Prostate gland (tissue), 2 donors: ENCODE results near the gene PDE4D. TPM values are rescaled to one million over a fixed set of nuclear protein-coding genes. Genes with fewer than 3 reads are reported as not detected.
"Not testable (repeated sequence)": the region's sequence is repeated elsewhere in the genome, so short reads cannot be mapped to it uniquely, and the experiment has no call there.

Experiments used
- DNase-seq: peaks from one replicate; pipeline ENCODE4 v3.0.0-alpha.2; 2019; ENCODE audit warnings: low spot score
- H3K27ac ChIP-seq, 2 donors: fragments of 200-600 bp; sonication (generic); 2 replicates each; pipeline ENCODE4 v1.5.1; 2017 to 2019
- H3K27me3 ChIP-seq: fragments of 200-600 bp; sonication (generic); replicated peaks from 2 replicates; pipeline ENCODE4 v1.5.1; 2019; ENCODE audit not compliant: insufficient read depth
- H3K36me3 ChIP-seq, 2 donors: fragments of 200-600 bp; sonication (generic); 1 replicate in 1 of 2; 2 replicates in 1 of 2; pipeline versions ENCODE4 v1.5.1 to v1.8.1; 2017 to 2019
- H3K4me1 ChIP-seq: fragments of 200-600 bp; sonication (generic); replicated peaks from 2 replicates; pipeline ENCODE4 v1.5.1; 2019
- H3K4me3 ChIP-seq, 2 donors: fragments of 200-600 bp; sonication (generic); 2 replicates each; pipeline ENCODE4 v1.5.1; 2017 to 2019
- H3K9me3 ChIP-seq: fragments of 200-600 bp; sonication (generic); 2 replicates; pipeline ENCODE4 v1.5.1; 2017
- POLR2A ChIP-seq: fragments of 450-650 bp; IDR thresholded peaks from one replicate; pipeline ENCODE4 v1.6.1; 2016; ENCODE audit warnings: antibody characterized with exemption, mild to moderate bottlenecking
- POLR2AphosphoS5 ChIP-seq: sonication (generic); formaldehyde crosslinking; IDR thresholded peaks from one replicate; pipeline ENCODE4 v1.6.1; 2017; ENCODE audit warnings: antibody characterized with exemption
- WGBS: methylation state at CpG from one replicate; pipeline ENCODE4 v1.1.5; 2018; 5-methylcytosine and 5-hydroxymethylcytosine counted together
- intact Hi-C: fragments of 100-400 bp; cut with DNase I; formaldehyde crosslinking; loops from one replicate; pipeline ENCODE4 v1.14.2; 2022
- total RNA-seq, 2 donors: library from RNA; depleted of rRNA; stranded (reverse); fragments of >200 nt; gene quantifications; one replicate each; pipeline ENCODE4 v1.1.0, GENCODE V29; 2016
- TF ChIP-seq, protein P1 (sequence below), 4 experiments: fragments of 200-600 bp in 2 of 4; fragments of 450-650 bp in 2 of 4; sonication (generic) in 2 of 4; IDR thresholded peaks; 1 replicate in 3 of 4; 2 replicates in 1 of 4; pipeline ENCODE4 v1.5.1; 2016 to 2019; ENCODE audit warnings: antibody characterized with exemption in 4 of 4, mild to moderate bottlenecking in 2 of 4, moderate library complexity in 2 of 4

PDE4D gene
- total RNA-seq, 2 donors from 2014 or later: 64.2 to 75.6 TPM

DNA sequence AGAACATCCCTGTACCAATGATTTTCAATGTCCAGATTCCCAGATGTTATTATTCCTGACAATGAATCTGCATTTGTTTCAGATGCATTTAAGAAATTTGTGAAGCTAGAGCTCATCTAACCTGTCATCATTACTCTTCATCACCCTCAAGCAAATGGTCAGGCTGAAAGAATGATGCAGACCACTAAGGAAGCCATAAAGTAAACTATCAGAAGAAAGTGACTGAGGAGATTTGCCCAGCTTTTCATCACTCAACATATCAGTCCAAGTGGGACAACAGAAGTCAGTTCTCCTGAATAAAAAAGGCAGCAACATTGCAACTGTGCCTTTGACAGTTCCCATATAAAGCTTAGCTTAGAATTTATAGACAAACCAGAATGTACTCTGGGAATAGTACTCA is 419.9 kb downstream of the PDE4D start:
- Histone ChIP-seq H3K9me3 (no peaks in the 10 kb centered on the region), H3K27ac (no peak overlapping the region), H3K4me3 (no peak overlapping the region), H3K27me3 (no peaks in the 10 kb centered on the region), H3K4me1 (no peaks in the 10 kb centered on the region), H3K36me3 (no peaks in the 10 kb centered on the region)
- TF ChIP-seq POLR2AphosphoS5: no peak
- TF ChIP-seq POLR2A: no peak
- TF ChIP-seq, protein P1, sequence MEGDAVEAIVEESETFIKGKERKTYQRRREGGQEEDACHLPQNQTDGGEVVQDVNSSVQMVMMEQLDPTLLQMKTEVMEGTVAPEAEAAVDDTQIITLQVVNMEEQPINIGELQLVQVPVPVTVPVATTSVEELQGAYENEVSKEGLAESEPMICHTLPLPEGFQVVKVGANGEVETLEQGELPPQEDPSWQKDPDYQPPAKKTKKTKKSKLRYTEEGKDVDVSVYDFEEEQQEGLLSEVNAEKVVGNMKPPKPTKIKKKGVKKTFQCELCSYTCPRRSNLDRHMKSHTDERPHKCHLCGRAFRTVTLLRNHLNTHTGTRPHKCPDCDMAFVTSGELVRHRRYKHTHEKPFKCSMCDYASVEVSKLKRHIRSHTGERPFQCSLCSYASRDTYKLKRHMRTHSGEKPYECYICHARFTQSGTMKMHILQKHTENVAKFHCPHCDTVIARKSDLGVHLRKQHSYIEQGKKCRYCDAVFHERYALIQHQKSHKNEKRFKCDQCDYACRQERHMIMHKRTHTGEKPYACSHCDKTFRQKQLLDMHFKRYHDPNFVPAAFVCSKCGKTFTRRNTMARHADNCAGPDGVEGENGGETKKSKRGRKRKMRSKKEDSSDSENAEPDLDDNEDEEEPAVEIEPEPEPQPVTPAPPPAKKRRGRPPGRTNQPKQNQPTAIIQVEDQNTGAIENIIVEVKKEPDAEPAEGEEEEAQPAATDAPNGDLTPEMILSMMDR (IDR thresholded peaks at IDR 0.05): no peak
- DNase-seq: no peak
- intact Hi-C loops: no loop called here

DNA sequence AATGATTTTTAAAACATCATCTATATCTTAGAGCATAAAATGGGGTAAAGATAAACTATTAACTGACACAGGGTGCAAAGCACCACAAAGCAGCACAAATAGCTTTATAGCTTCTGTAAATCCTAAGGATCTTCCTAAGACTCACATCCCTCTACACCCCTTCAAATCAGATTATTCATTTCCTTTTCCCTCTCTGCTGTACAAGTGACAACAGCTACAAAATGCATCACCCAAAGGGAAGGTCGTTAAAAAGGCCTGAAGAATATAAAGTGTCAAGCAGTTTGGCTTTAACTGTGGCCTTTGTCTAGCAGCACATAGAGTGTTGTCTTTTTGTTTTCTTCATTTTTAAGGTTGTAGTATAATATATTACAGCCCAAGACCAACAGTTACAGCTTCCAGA is 422.1 kb downstream of the PDE4D start:
- Histone ChIP-seq H3K27ac (no peak overlapping the region), H3K9me3 (no peaks in the 10 kb centered on the region), H3K27me3 (no peaks in the 10 kb centered on the region), H3K4me3 (no peak overlapping the region), H3K4me1 (no peaks in the 10 kb centered on the region), H3K36me3 (no peaks in the 10 kb centered on the region)
- WGBS: 26% methylated on average over 1 of the region's 1 CpG
- intact Hi-C loops: no loop called here
- no peak for DNase-seq
- TF ChIP-seq POLR2AphosphoS5 (no peak), POLR2A (no peak)
- TF ChIP-seq, protein P1 (IDR thresholded peaks at IDR 0.05): no peak

DNA sequence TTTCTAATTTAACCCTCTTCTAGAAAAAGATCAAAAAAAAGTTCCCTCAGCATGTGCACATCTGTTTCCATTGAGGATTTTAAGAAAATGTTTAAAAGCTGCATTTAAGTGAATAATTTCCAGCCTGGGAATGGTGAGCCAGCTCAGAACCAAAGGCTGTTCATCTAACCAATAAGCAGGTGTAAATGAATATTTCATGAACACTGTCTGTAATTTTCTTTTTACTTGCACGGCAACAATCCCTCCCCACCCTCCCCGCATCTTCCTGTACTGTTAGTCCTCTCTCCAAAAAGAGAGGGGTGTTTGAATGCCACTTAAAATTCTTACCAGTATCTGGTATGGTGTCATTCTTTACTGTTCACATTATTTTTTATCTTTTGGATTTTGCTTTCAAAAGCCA is 425.6 kb downstream of the PDE4D start:
- Histone ChIP-seq H3K27ac (no peak overlapping the region), H3K4me1 (no peaks in the 10 kb centered on the region), H3K36me3 (no peaks in the 10 kb centered on the region), H3K4me3 (no peak overlapping the region), H3K27me3 (no peaks in the 10 kb centered on the region), H3K9me3 (no peaks in the 10 kb centered on the region)
- no peak for DNase-seq
- TF ChIP-seq, protein P1 (IDR thresholded peaks at IDR 0.05): no peak
- no peak for TF ChIP-seq POLR2A
- TF ChIP-seq POLR2AphosphoS5: no peak
- intact Hi-C loops: no loop called here
- WGBS: 92% methylated on average over 2 of the region's 2 CpGs

DNA sequence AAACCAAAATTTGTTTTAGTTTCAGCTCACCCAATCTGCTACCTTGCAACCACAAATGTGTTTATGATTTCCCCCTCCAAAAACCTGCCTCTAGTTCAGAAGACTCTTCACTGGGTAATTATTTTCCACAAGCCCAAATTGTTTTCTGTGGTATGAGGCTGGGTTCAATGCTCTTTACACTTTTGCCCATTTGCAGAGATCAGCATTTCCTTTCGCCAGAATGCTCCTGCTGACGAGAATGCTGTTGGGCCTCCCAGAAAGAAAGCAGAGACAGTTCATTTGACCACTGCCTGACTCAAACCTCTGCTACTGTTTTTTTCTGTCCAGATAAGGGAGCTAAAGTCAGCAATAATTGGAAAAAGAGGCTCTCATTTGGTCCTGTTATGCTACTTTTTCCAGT is 427.3 kb downstream of the PDE4D start:
- no peak for TF ChIP-seq POLR2A
- TF ChIP-seq, protein P1 (IDR thresholded peaks at IDR 0.05): no peak
- TF ChIP-seq POLR2AphosphoS5: no peak
- Histone ChIP-seq H3K4me3 (no peak overlapping the region), H3K27me3 (no peaks in the 10 kb centered on the region), H3K4me1 (no peaks in the 10 kb centered on the region), H3K9me3 (no peaks in the 10 kb centered on the region), H3K27ac (no peak overlapping the region), H3K36me3 (no peaks in the 10 kb centered on the region)
- intact Hi-C loops: no loop called here
- WGBS: 88% methylated on average over 2 of the region's 2 CpGs
- no peak for DNase-seq

DNA sequence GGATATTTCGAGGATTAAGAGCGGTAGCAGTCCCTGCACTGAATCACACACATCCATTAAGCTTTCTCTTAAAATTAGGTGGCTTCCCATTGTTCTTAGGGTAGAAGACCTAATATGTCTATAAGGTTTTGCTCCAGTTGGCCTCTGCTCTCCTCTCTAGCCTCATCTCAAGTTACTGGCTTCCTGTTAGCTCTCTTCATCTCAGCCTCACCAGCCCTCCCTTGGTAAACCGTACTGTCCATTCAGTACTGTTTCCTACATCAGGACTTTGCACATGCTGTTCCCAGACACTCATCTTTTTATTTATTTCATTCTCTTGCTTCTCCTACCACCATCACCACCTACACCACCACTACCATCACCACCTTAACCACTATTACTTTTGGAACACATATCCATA is 428.6 kb downstream of the PDE4D start:
- no peak for DNase-seq
- intact Hi-C loops: no loop called here
- H3K36me3 ChIP-seq: no peaks in the 10 kb centered on the region
- no peaks in the 10 kb centered on the region for H3K27me3 ChIP-seq
- H3K4me1 ChIP-seq: no peaks in the 10 kb centered on the region
- WGBS: 92% methylated on average over 3 of the region's 3 CpGs
- H3K4me3 ChIP-seq: no peak overlapping the region
- H3K9me3 ChIP-seq: no peaks in the 10 kb centered on the region
- TF ChIP-seq POLR2AphosphoS5 (no peak), POLR2A (no peak)
- TF ChIP-seq, protein P1 (IDR thresholded peaks at IDR 0.05): no peak
- H3K27ac ChIP-seq: no peak overlapping the region

DNA sequence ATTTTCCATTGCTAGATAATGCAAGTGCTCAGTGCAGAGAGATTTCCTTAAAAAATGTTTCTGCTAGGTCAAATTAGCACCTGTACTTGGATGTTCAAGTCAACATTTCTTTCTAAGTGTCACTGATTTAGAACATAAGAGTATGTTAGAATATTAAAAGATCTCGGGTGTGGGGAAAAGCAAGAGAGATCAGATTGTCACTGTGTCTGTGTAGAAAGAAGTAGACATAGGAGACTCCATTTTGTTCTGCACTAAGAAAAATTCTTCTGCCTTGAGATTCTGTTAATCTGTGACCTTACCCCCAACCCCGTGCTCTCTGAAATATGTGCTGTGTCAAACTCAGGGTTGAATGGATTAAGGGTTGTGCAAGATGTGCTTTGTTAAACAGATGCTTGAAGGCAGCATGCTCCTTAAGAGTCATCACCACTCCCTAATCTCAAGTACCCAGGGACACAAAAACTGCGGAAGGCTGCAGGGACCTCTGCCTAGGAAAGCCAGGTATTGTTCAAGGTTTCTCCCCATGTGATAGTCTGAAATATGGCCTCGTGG is 429.8 kb downstream of the PDE4D start:
- H3K4me1 ChIP-seq, H3K27ac ChIP-seq, DNase-seq, H3K4me3 ChIP-seq, intact Hi-C loops, H3K9me3 ChIP-seq, H3K27me3 ChIP-seq, H3K36me3 ChIP-seq: not testable (repeated sequence)
- WGBS: 93% methylated on average over 3 of the region's 4 CpGs
